Stimulated activated naive CD8-positive, alpha-beta T cell treated with anti-CD3 and anti-CD28 coated beads, Interleukin-15, Interleukin-2, amounts not matched to agents 100 ng/mL and 50 ng/mL, for 24 hours (primary cell): ENCODE results near the gene GOLT1B.
A peak's percentile ranks its signal among the peaks of the same experiment; 100 is the strongest.

Source experiments
- H3K27ac Mint-ChIP-seq: one replicate; pipeline ENCODE4 v1.8.0; 2021; ENCODE audit warnings: mild to moderate bottlenecking, mixed read lengths
- H3K27me3 Mint-ChIP-seq: one replicate; pipeline ENCODE4 v1.8.0; 2021; ENCODE audit warnings: mixed read lengths
- H3K36me3 Mint-ChIP-seq: one replicate; pipeline ENCODE4 v1.8.0; 2021; ENCODE audit warnings: low read depth, mixed read lengths
- H3K4me1 Mint-ChIP-seq: one replicate; pipeline ENCODE4 v1.8.0; 2021; ENCODE audit warnings: low read depth, mixed read lengths
- H3K4me3 Mint-ChIP-seq: one replicate; pipeline ENCODE4 v1.8.0; 2021; ENCODE audit warnings: mild to moderate bottlenecking, mixed read lengths
- H3K9me3 Mint-ChIP-seq: one replicate; pipeline ENCODE4 v1.8.0; 2021; ENCODE audit warnings: mixed read lengths

GOLT1B gene

DNA sequence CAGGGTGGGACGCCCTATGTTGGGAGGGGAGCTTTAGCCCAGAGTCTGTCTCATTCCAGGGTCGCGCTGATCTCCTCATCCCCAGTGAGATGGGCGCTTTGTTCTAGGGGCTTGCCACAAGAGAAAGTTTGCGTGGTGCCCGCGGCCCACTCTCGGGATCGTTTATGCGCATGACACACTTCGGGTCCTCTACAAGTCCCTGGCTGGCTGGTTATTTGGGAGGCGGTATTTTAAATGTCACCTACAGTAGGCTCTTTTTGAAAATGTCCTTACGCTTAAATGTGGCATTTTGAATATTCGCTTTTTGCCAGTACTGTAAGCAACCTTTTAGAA, 541 bp downstream of the GOLT1B start:
- no peak overlapping the region for H3K4me3 Mint-ChIP-seq
- no peak overlapping the region for H3K27ac Mint-ChIP-seq
- H3K36me3 Mint-ChIP-seq = peaks cover 28% of the 10 kb centered on the region
- H3K9me3 Mint-ChIP-seq = no peaks in the 10 kb centered on the region
- peaks cover 38% of the 10 kb centered on the region for H3K4me1 Mint-ChIP-seq
- H3K27me3 Mint-ChIP-seq = no peaks in the 10 kb centered on the region

DNA sequence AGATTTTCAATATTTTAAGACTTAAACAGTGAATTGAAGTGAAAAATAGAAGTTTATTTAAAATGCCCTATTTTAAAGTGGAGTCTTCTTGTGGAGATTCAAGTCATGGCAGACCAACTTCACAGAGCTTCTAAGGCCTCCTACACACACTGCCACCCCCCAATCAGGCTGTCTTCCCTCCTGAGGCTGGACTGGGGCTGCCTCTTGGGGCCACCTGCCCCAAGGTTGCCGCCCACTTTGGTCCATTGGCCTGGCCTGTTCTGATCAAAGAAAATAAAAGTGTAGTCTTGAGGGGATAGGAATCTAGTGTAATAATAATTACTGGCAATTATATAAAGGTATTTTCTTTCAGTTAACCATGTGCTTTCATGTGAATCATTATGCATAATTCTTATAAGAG, 1.3 kb downstream of the GOLT1B start:
- Mint-ChIP-seq H3K27ac (no peak overlapping the region), H3K9me3 (no peaks in the 10 kb centered on the region), H3K4me3 (no peak overlapping the region), H3K36me3 (peaks cover 26% of the 10 kb centered on the region), H3K27me3 (no peaks in the 10 kb centered on the region), H3K4me1 (peaks cover 38% of the 10 kb centered on the region)

DNA sequence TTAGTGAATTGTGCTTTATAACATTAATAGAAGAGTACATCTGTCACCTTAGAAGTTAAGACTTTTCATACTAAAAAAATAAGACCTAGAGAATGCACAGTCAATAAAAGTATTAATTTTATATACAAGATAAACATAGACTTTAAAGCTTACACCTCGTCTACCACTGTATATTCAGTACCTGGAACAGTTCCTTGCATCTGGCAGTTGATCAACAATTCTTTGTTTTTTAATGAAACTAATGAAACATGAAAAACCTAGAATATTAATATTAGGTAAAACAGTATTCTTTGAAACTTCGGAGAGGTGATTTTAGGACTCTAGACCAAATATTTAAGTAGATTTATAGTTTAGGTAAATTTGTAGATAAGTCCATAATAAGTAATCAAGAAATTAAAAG, 4.3 kb downstream of the GOLT1B start:
- H3K9me3 Mint-ChIP-seq = no peaks in the 10 kb centered on the region
- peaks cover 37% of the 10 kb centered on the region for H3K36me3 Mint-ChIP-seq
- no peak overlapping the region for H3K27ac Mint-ChIP-seq
- peaks cover 59% of the 10 kb centered on the region for H3K4me1 Mint-ChIP-seq
- no peaks in the 10 kb centered on the region for H3K27me3 Mint-ChIP-seq
- no peak overlapping the region for H3K4me3 Mint-ChIP-seq

- H3K4me1 Mint-ChIP-seq = peaks cover 55% of the 10 kb centered on the region
- H3K9me3 Mint-ChIP-seq = no peaks in the 10 kb centered on the region
- no peak overlapping the region for H3K4me3 Mint-ChIP-seq
- no peak overlapping the region for H3K27ac Mint-ChIP-seq
- peaks cover 49% of the 10 kb centered on the region for H3K36me3 Mint-ChIP-seq
- H3K27me3 Mint-ChIP-seq = no peaks in the 10 kb centered on the region
Measured at GRCh38 chr12:21507849-21508248, 6.3 kb downstream of the GOLT1B start.

DNA sequence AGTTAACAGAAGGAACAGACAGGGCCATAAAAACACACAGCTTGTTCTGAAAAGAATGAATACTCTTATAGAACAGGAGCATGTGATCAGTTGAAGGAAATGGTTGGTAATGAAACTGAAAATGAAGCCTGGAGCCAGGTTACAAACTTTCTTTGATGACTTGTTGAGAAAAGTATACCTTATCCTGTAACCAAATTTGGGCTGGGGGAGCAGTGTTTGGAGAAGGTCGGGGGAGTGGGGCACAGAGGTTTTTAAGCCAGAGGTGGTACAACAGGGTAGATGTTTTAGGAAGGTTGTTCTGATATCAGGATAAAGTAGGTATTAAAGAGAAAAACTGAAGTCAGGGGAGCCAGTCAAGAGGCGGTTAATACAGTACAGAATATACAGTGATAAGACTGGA, 8.2 kb downstream of the GOLT1B start:
- peak overlapping the region; percentile 75 for H3K27ac Mint-ChIP-seq
- no peaks in the 10 kb centered on the region for H3K27me3 Mint-ChIP-seq
- H3K36me3 Mint-ChIP-seq = peaks cover 59% of the 10 kb centered on the region
- H3K4me1 Mint-ChIP-seq = peaks cover 35% of the 10 kb centered on the region
- no peak overlapping the region for H3K4me3 Mint-ChIP-seq
- no peaks in the 10 kb centered on the region for H3K9me3 Mint-ChIP-seq

- Mint-ChIP-seq H3K9me3 (no peaks in the 10 kb centered on the region), H3K36me3 (peaks cover 41% of the 10 kb centered on the region), H3K27me3 (no peaks in the 10 kb centered on the region), H3K27ac (no peak overlapping the region), H3K4me1 (no peaks in the 10 kb centered on the region), H3K4me3 (no peak overlapping the region)
Measured at GRCh38 chr12:21516281-21516680, 14.7 kb downstream of the GOLT1B start.

- peaks cover 26% of the 10 kb centered on the region for H3K36me3 Mint-ChIP-seq
- no peaks in the 10 kb centered on the region for H3K27me3 Mint-ChIP-seq
- H3K27ac Mint-ChIP-seq = no peak overlapping the region
- H3K9me3 Mint-ChIP-seq = no peaks in the 10 kb centered on the region
- H3K4me3 Mint-ChIP-seq = no peak overlapping the region
- H3K4me1 Mint-ChIP-seq = no peaks in the 10 kb centered on the region
Measured at GRCh38 chr12:21518451-21518850, 16.9 kb downstream of the GOLT1B start.

DNA sequence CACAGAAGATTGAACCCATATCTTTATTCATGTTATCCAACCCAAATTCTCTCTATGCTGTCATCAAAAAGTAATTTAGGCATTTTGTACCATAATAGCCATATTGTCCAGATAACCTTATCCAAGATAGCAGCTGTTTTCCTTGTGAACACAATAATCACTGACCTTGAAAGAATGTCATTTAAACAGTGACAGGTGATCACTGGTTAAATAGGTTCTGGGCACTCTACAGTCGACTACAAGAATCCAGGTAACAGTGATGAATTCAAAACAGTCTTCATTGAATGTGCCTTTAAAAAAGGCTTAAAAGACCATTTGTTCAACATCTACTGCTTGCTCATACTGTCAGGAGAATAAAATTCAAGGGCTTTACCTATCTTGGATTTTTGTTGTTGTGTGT, 20.0 kb downstream of the GOLT1B start:
- Mint-ChIP-seq H3K4me3 (no peak overlapping the region), H3K27ac (no peak overlapping the region), H3K9me3 (peaks cover 10% of the 10 kb centered on the region), H3K4me1 (no peaks in the 10 kb centered on the region), H3K36me3 (peaks cover 10% of the 10 kb centered on the region), H3K27me3 (peaks cover 11% of the 10 kb centered on the region)

- H3K27ac Mint-ChIP-seq = no peak overlapping the region
- H3K4me1 Mint-ChIP-seq = peaks cover 4% of the 10 kb centered on the region
- peaks cover 6% of the 10 kb centered on the region for H3K36me3 Mint-ChIP-seq
- H3K4me3 Mint-ChIP-seq = no peak overlapping the region
- peaks cover 10% of the 10 kb centered on the region for H3K9me3 Mint-ChIP-seq
- H3K27me3 Mint-ChIP-seq = peaks cover 17% of the 10 kb centered on the region
Measured at GRCh38 chr12:21523148-21523547, 21.6 kb downstream of the GOLT1B start.

GRCh38 chr12:21526053-21526452, 24.5 kb downstream of the GOLT1B start, which contains the start of gene SPX:
TSS of gene SPX (plus strand) at chr12:21526296. CDS start at chr12:21526473, 177 bp downstream.
- H3K27ac Mint-ChIP-seq = peak within 1 kb of the TSS; percentile 37
- peak within 1 kb of the TSS; percentile 72 for H3K4me3 Mint-ChIP-seq
- peaks cover 10% of the 10 kb centered on the region for H3K9me3 Mint-ChIP-seq
- H3K27me3 Mint-ChIP-seq = peaks cover 38% of the 10 kb centered on the region
- no peaks in the 10 kb centered on the region for H3K36me3 Mint-ChIP-seq
- peaks cover 11% of the 10 kb centered on the region for H3K4me1 Mint-ChIP-seq

- H3K27me3 Mint-ChIP-seq = peaks cover 44% of the 10 kb centered on the region
- H3K4me1 Mint-ChIP-seq = peaks cover 11% of the 10 kb centered on the region
- H3K36me3 Mint-ChIP-seq = no peaks in the 10 kb centered on the region
- peak overlapping the region; percentile 72 for H3K4me3 Mint-ChIP-seq
- H3K27ac Mint-ChIP-seq = peak overlapping the region; percentile 37
- peaks cover 10% of the 10 kb centered on the region for H3K9me3 Mint-ChIP-seq
Measured at GRCh38 chr12:21526721-21527345, 25.2 kb downstream of the GOLT1B start.

GRCh38 chr12:21527451-21528180, 26.0 kb downstream of the GOLT1B start:
- H3K9me3 Mint-ChIP-seq = peaks cover 10% of the 10 kb centered on the region

GRCh38 chr12:21528953-21529352, 27.4 kb downstream of the GOLT1B start:
- Mint-ChIP-seq H3K27me3 (peaks cover 45% of the 10 kb centered on the region), H3K27ac (no peak overlapping the region), H3K36me3 (no peaks in the 10 kb centered on the region), H3K4me3 (peak overlapping the region; percentile 72), H3K9me3 (peaks cover 10% of the 10 kb centered on the region), H3K4me1 (peaks cover 11% of the 10 kb centered on the region)

More at GRCh38 chr12:21527451-21528180, 26.0 kb downstream of the GOLT1B start:
- H3K36me3 Mint-ChIP-seq = no peaks in the 10 kb centered on the region
- no peak overlapping the region for H3K27ac Mint-ChIP-seq
- H3K27me3 Mint-ChIP-seq = peaks cover 45% of the 10 kb centered on the region
- H3K4me3 Mint-ChIP-seq = peak overlapping the region; percentile 72
- peaks cover 11% of the 10 kb centered on the region for H3K4me1 Mint-ChIP-seq

DNA sequence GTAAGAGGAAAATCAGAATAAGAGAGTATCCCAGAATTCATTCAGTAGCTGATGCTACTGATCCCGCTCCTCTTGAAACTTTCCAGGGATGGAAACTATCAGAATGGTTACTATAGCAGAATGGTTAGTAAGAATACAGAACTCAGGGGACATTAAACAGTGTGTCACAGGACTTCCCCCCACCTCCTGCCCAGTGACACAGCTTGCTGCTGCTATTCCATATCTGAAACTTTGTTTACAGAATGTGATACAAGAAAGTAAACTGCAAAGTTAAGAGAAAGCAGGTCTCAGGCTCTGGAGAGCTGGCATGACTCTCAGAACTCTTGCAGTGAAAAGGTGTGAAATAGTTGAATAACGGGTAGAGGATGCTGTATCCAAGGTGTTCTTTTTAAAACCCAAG, 27.9 kb downstream of the GOLT1B start:
- H3K27me3 Mint-ChIP-seq = peaks cover 45% of the 10 kb centered on the region
- H3K4me1 Mint-ChIP-seq = peaks cover 11% of the 10 kb centered on the region
- no peaks in the 10 kb centered on the region for H3K36me3 Mint-ChIP-seq
- H3K9me3 Mint-ChIP-seq = peaks cover 7% of the 10 kb centered on the region
- H3K4me3 Mint-ChIP-seq = no peak overlapping the region
- no peak overlapping the region for H3K27ac Mint-ChIP-seq

DNA sequence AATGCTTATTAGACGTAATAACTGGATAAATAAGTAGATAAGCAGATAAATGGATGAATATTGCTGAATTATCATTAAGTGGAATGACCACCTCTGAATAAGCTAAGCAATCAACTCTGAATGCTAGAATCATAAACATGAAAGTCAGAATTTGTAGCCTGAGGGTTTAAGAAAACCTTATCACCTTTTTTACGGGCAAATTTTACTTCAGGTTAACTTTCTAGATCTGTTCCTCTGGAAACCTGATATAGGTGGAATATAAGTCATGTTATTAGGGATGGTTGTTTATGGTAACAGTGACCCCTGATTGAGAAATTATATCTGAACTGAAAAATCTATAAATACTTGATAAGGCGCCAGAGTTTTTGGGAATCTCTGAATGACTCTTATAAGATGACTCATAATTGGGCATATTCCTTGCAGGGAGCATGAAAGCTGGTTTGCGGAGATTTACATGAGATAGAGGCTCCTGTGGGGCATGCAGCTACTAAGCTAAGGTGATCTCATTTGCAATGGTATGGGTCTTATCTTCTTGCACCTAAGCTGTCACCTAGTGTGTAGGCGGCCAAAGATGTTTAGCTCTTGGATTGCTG, 36.6 kb downstream of the GOLT1B start:
- no peak overlapping the region for H3K4me3 Mint-ChIP-seq
- H3K9me3 Mint-ChIP-seq = no peaks in the 10 kb centered on the region
- peaks cover 4% of the 10 kb centered on the region for H3K27me3 Mint-ChIP-seq
- H3K36me3 Mint-ChIP-seq = no peaks in the 10 kb centered on the region
- H3K4me1 Mint-ChIP-seq = no peaks in the 10 kb centered on the region
- H3K27ac Mint-ChIP-seq = no peak overlapping the region
